ENCODE results near the gene LRRC8D.

Gene LRRC8D

GRCh38 chr1:89896105-89896942, 75.5 kb downstream of the LRRC8D start:
- DNase-seq (ENCODE audit: low spot score), result no peak

DNA sequence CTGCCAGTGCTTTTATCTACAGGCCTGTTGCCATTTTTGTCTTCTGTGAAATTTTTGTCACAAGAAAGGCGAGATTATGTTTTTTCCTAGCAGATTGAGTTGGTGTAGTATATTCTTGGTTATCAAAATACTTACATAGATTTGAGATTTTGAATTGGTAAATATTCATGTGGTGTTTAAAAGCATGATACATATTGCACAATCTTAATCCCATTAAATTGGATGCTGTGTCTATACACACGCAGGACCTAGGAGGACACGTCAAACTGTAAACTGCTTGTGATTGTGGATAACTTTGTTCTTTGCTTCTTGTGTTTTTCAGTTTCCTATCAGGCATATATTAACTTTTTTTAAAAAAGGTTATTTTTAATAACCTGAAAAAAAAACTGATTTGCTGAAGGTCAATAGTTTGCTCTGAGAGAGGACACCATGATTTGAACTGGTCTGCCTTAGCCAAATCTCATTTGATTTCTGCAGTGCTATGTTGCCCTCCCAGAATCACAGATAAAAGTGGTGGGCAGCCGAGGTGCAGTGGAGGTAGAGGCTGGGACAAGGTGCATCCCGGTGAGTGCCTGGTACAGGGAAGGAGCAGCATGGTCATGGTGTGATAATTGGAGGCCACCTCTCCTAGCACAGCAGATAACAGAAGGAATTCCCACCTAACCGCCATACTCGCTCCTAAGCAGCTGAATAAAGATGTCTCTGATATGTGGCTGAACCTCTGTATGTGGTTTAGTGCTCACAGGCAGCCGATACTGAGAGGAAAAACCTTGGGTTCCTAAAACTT, 76.7 kb downstream of the LRRC8D start:
- no peak for DNase-seq (ENCODE audit: low spot score)

DNA sequence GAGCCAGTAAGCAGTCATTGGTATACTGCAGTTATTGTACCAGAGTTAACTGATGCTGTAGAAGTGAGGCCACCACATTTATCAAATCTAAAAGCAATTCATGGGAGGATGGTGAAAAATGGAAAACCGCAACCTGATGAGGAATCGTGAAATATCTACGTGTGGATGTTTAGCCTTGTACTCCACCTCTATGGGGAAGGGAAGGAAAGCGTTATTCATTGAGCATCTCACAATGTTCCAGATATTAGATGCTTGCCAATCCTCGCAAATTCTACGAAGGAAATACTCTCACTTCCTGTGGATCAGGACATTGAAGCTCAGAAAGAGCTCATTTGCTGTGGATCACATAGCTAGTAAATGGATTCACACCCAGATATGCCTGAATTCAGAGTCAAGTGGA, 77.3 kb downstream of the LRRC8D start:
- DNase-seq (ENCODE audit: low spot score), result no peak

- no peak for DNase-seq (ENCODE audit: low spot score)
These were observed 78.1 kb downstream of the LRRC8D start for GRCh38 chr1:89898695-89899470.

- DNase-seq (ENCODE audit: low spot score), result no peak
These were observed 79.5 kb downstream of the LRRC8D start for GRCh38 chr1:89900323-89900722.

DNA sequence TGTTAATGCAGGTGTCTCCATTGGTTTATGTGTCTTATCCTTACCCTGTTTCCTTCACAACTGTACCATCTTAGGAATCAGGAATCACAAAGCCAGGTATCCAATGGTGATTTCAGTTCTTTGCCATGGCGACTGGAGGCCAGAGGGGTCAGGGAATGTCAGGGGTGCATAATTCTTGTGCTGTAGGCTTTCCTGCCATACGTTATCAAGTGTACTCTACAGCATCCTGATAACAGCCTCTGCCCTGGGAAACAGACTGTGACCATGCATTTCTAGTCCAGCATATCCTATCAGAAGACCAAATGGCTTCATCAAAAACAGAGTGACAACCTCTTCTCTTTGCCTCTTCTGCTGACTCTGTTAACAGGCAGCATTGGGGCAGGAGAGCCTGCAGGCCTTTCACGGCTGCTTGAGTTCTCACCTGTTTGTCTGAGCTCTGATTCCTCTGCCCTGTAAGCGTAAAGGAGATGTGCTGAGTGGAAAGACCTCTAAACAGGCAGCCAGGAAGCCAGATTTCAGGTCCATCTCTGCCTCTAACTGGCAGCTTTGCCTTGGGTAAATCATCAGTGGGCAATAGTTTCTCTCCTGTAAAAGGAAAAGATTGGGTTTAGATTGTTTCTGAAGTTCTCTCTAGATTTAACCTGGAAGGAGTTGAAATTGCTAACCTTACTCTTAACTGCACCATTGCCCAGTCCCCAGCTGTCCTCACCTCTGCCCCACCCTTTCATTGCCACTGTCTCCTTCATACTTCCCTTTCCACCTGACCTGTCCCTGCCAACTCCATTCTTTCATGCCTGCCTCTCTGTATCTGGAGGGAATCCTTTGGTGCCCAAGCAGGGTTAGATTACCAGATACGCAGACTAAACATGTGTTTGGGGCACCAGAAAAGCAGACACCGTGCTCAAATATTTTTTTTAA, 80.2 kb downstream of the LRRC8D start:
- no peak for DNase-seq (ENCODE audit: low spot score)

- no peak for DNase-seq (ENCODE audit: low spot score)
These were observed 81.3 kb downstream of the LRRC8D start for GRCh38 chr1:89901957-89902669.

- no peak for DNase-seq (ENCODE audit: low spot score)
These were observed 82.7 kb downstream of the LRRC8D start for GRCh38 chr1:89903550-89903949.

- no peak for DNase-seq (ENCODE audit: low spot score)
These were observed 83.6 kb downstream of the LRRC8D start for GRCh38 chr1:89904219-89904980.

DNA sequence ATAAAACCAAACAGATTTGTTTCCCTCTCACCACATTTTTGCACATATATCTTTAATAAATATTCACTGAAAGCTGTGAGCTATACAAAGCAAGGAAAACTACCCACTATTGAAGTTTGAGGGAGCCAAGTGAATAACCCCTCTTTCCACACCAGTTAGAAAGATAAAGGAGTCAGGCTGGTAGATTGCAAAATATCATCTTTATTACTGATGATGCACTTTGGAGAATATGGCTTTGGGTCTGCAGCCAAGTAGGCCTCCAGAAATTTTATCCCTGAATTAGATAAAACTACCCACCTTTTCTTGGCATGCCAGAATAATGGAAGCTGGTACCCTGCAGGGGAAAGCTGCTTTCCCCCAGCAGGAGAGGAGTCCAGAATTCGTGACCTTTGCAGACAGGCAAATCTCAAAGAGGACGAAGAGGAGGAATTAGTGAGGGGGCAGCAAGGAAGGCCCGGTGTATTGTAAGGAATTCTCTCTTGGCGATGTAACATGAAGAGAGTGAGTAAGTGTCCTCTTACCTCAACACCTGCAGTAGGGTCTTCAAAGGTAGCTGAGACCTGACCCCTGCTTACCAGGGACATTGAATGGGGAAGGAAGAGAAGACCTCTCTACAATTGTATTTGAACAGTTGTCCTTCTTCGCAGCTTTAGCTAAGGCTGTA, 84.7 kb downstream of the LRRC8D start:
- DNase-seq (ENCODE audit: low spot score), result no peak

DNA sequence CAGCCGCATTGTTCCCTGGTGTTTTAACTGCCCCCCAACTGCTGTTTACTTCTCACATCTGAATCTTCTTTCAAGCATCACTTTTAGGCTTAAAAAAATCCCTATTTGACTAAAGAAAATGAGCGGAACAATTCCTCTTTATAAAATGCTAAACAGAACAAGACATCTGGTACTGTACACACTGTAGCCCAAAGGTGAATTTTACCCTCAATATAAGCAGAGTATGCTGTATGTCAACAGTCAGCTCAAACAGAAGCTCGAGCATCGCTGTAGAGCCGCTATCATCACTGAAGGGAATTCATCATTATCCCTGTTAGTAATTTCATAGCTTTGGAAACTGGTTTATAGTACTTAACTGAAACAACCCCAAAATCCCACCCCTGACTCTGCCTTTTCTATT, 85.3 kb downstream of the LRRC8D start:
- no peak for DNase-seq (ENCODE audit: low spot score)

- DNase-seq (ENCODE audit: low spot score), result no peak
These were observed 86.9 kb downstream of the LRRC8D start for GRCh38 chr1:89907727-89908212.

- no peak for DNase-seq (ENCODE audit: low spot score)
These were observed 87.4 kb downstream of the LRRC8D start for GRCh38 chr1:89908273-89908671.

DNA sequence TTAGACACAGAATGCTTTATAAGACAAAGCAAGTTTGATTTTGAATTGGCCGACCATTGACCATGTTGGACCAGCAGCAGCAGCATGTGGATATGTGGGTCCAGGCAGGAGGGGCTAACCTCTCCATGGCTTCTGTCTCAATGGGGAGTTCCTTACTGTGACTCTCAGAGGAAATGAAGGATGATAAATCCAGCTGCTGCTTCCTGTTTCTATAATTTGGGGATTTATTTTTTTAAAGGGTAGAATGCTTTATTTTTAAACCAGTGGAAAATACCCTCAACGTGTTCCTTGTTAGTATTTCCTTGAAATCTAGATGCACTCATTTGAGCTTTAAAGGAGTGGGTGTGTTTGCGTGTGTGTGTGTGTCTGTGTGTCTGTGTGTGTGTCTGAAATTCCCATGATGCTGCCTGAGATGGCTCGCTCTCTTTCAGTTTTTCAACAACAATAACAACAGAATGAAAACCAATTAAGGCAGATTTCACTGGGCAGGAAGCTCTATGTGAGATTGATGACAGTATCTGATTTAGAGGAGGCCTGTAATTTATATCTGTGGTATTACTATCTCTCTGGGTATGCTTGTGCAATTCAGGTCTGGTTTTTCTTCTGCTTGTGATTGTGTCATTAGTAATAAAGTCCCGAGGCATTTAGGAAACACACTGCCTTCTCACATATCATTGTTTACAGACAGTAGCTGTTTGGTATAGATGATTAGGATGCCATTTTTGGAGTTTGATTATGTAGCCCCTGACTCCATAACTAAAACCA, 88.0 kb downstream of the LRRC8D start:
- no peak for DNase-seq (ENCODE audit: low spot score)

DNA sequence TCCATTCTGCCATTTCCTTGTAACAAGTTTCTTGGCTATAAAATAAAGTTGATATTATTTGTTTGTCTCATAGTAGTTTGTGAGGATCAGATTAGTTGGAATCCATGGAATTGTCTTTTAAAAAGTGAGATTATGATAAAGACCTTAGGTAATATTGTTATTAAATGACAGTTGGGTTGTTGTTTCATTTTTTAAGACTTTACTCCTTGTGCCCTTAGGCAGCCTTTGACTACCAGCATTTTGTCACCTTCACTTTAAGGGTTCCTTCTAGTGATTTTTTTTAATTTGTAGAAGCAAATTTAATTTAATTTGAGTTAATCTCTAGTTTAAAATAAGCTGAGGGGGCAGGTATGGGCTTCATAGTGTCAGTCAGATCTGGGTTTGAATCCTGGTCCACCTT, 89.4 kb downstream of the LRRC8D start:
- no peak for DNase-seq (ENCODE audit: low spot score)

GRCh38 chr1:89910780-89911179, 89.9 kb downstream of the LRRC8D start:
- DNase-seq (ENCODE audit: low spot score), result no peak

DNA sequence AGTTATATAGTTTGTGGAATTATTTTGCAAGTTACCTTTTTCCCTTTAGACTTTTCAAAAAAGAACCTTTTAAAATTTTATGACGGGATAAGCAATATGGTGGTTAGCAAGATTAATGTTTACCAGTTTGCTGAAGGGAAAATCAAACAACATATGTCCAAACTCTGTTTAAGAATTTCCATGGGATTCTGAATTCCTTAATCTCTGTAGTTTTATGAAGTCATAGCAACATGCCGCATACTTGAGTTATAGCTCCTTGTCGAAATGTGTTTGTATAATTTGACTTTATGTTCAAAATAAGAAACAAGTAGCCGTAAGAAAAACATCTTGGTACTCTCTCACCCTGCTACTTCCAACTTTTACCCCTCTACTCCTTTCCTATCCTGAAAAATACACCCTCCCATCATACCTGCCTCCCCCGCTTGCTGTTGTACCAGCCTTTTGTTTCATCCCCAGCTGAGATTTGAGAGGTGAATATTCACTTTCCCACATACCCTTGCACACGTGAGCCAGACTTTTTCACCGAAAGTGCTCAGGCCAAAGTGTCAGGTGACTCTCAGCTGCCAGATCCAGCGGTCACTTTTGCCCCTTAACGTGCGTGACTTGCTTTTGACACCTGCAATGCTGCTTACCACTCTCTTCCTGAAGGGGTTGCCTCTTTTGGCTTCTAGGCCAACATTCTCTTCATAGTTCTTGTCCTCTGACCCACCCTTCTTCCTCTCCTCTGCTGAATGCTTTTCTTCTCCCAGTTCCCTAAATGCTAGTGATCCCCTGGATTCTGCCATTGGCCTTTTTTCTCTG, 90.6 kb downstream of the LRRC8D start:
- DNase-seq (ENCODE audit: low spot score), result no peak

DNA sequence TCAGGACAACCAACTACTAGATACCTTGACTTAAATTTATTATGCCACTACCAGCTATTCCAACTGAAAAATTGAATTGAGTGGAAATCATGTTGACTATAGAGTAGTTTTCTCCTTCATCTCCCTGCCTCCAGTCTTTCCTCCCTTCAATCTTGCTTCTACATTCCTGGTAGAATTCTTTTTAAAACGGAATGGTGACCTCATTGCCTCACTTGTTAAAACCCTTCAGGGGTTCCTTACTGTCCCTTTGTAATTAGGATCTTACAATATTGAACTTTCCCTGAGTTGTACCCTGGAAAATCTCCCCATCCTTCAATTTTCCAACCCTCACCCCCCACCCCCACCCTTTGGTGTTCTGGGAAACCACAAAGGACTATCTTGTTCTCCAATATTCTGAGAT, 91.2 kb downstream of the LRRC8D start:
- DNase-seq (ENCODE audit: low spot score), result no peak
